Upper lobe of right lung (tissue), 1 donor: ENCODE results near the gene STRIP1. TPM values are rescaled to one million over a fixed set of nuclear protein-coding genes. Genes with fewer than 3 reads are reported as not detected.

Experiments used
- ATAC-seq: fragments of 200-7000 bp; cut with Tn5 transposase; one replicate; pipeline ENCODE4 v1.9.1; 2020; ENCODE audit warnings: mild to moderate bottlenecking, moderate library complexity
- DNase-seq: peaks from one replicate; pipeline ENCODE4 v3.0.0-alpha.2; 2020
- H3K27ac ChIP-seq: fragments of 200-600 bp; one replicate; pipeline ENCODE4 v1.8.0; 2022
- H3K27me3 ChIP-seq: fragments of 200-600 bp; one replicate; pipeline ENCODE4 v1.8.0; 2022; ENCODE audit warnings: mild to moderate bottlenecking
- H3K36me3 ChIP-seq: fragments of 200-600 bp; one replicate; pipeline ENCODE4 v1.8.0; 2022
- H3K4me1 ChIP-seq: fragments of 200-600 bp; one replicate; pipeline ENCODE4 v1.8.0; 2022
- H3K4me3 ChIP-seq: fragments of 200-600 bp; one replicate; pipeline ENCODE4 v1.8.0; 2022; ENCODE audit warnings: mild to moderate bottlenecking
- H3K9me3 ChIP-seq: fragments of 200-600 bp; one replicate; pipeline ENCODE4 v1.8.0; 2022
- intact Hi-C: fragments of 100-400 bp; cut with DNase I; formaldehyde crosslinking; loops from one replicate; pipeline ENCODE4 v1.11.0; 2022
- total RNA-seq: library from RNA; stranded (reverse); fragmentation: NEBNext Ultra II Directional; extraction: Animal tissue kit (Norgen Biotek cat#: 25700); gene quantifications from one replicate; pipeline ENCODE4 v1.2.1, GENCODE V29; 2021
- TF ChIP-seq, protein P1 (sequence below): fragments of 200-600 bp; IDR thresholded peaks from one replicate; pipeline ENCODE4 v1.8.0; 2022; ENCODE audit warnings: antibody characterized with exemption
- donor health status: DM: no; HTN: yes; CAD: no; lungs with severe emphysema.

STRIP1 gene
- total RNA-seq, 1 donor from 2014 or later: 35.6 TPM

DNA sequence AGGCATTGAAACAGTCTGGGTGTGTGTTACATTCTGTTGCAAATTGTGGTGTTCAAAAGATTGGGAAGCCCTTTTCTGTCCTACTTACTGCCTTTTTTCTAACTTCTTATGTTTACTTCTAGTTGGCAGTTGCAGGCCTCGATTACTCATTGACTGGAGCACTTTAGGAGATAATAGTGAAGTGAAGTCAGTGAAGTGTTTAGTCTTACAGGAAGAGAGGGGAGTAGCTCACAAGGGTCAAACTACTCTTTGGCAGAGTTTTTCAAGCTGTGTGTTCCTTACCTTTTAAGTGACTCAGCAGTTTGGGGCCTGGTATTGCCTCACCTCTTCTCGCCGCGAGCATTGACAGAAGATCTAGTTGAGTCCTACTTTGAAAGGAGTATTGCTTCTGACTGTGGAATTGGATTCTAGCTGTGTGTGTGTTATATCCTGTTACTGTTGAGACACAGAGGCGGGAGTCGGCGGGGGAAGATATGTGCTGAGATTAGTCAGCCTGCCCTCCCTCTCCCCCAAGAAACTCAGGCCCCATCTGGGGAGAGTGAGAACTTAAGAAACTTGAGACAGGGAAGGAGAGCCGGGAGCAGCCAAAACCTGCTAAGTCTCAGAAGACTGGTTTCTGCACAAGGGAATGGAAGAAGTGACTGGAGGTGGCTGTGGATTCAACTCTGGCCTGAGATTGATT is 30.5 kb upstream of the STRIP1 start:
- intact Hi-C loops: no loop called here
- H3K4me1 ChIP-seq: peaks cover 54% of the 10 kb centered on the region

DNA sequence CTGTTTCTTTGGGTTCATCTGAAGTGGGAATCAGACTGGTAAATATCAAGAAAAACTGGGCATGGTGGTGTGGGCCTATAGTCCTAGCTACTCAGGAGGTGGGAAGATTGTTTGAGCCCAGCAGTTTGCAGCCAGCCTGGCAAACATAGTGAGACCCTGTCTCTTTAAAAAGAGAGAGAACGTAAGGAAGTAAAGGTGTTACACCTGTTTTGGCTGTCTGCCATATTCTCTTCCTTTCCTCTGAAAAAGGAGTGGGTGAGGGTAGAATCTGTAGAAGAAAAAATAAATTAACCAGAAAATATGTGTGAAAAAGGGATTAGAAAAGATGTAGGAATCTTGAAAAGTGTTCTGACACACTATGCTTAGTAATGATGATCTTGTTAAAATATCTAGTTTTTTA is 29.8 kb upstream of the STRIP1 start:
- peak overlapping the region; percentile 72 for H3K27ac ChIP-seq
- peak overlapping the region; percentile 19 for H3K4me3 ChIP-seq
- H3K4me1 ChIP-seq: peaks cover 54% of the 10 kb centered on the region
- H3K27me3 ChIP-seq: no peaks in the 10 kb centered on the region
- TF ChIP-seq, protein P1, sequence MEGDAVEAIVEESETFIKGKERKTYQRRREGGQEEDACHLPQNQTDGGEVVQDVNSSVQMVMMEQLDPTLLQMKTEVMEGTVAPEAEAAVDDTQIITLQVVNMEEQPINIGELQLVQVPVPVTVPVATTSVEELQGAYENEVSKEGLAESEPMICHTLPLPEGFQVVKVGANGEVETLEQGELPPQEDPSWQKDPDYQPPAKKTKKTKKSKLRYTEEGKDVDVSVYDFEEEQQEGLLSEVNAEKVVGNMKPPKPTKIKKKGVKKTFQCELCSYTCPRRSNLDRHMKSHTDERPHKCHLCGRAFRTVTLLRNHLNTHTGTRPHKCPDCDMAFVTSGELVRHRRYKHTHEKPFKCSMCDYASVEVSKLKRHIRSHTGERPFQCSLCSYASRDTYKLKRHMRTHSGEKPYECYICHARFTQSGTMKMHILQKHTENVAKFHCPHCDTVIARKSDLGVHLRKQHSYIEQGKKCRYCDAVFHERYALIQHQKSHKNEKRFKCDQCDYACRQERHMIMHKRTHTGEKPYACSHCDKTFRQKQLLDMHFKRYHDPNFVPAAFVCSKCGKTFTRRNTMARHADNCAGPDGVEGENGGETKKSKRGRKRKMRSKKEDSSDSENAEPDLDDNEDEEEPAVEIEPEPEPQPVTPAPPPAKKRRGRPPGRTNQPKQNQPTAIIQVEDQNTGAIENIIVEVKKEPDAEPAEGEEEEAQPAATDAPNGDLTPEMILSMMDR: no peak
- intact Hi-C loops: no loop called here
- H3K9me3 ChIP-seq: no peaks in the 10 kb centered on the region
- peaks cover 9% of the 10 kb centered on the region for H3K36me3 ChIP-seq
- ATAC-seq: no peak
- no peak for DNase-seq

More for the DNA sequence above, 30.5 kb upstream of the STRIP1 start:
- peak; percentile 78 for DNase-seq
- Histone ChIP-seq H3K9me3 (no peaks in the 10 kb centered on the region), H3K27ac (peak overlapping the region; percentile 72), H3K27me3 (no peaks in the 10 kb centered on the region), H3K36me3 (peaks cover 2% of the 10 kb centered on the region), H3K4me3 (peak overlapping the region; percentile 19)
- TF ChIP-seq, protein P1: no peak
- ATAC-seq: peak; percentile 92

DNA sequence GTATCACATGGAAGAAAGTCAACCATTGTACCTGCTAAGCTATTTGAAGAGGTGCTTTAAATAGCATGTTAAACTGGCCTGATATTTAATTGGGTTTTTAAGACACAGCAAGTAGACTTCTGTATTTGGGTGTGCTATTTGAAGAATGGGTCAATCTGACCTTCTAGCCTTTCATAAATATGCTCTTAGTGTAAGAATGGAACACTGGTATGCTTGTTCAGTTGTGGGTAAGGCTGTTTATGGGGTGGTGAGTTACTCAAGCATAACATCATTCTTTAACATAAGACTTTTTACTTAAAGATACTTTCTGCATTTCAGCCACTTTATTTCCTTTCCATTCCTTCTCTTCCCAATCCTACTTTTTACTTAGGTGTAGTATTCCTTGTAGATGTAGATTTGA is 28.5 kb upstream of the STRIP1 start:
- Histone ChIP-seq H3K4me1 (peaks cover 54% of the 10 kb centered on the region), H3K4me3 (no peak overlapping the region), H3K27ac (peak overlapping the region; percentile 37), H3K27me3 (no peaks in the 10 kb centered on the region), H3K9me3 (no peaks in the 10 kb centered on the region), H3K36me3 (peaks cover 23% of the 10 kb centered on the region)
- ATAC-seq (peak; percentile 31), DNase-seq (no peak)
- intact Hi-C loops: no loop called here
- TF ChIP-seq, protein P1: no peak

DNA sequence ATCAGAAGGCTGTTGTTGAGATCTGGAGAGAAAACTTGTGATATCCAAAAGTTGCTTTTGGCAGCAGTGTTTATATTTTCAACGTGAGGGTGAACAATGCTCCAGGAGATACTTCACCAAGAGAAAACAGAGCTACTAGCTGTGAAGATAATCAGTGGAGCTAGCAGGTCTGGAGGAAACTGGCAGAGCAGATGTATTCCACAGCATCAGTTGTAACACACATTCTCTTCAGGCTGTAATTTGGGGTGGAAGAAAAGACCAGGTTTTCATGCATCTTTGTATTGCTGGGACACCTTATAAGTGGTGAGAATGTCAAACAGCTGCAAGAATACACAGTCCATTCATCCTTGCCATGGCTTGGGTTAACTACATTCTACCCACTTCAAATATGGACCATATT is 27.9 kb upstream of the STRIP1 start:
- H3K4me1 ChIP-seq: peaks cover 54% of the 10 kb centered on the region

GRCh38 chr1:110007046-110007830 is 27.2 kb upstream of the STRIP1 start:
- H3K36me3 ChIP-seq: peaks cover 36% of the 10 kb centered on the region
- H3K4me1 ChIP-seq: peaks cover 54% of the 10 kb centered on the region
- TF ChIP-seq, protein P1: no peak
- no peak for DNase-seq
- H3K27me3 ChIP-seq: no peaks in the 10 kb centered on the region
- no peak overlapping the region for H3K4me3 ChIP-seq
- intact Hi-C loops: no loop called here
- H3K27ac ChIP-seq: no peak overlapping the region
- no peaks in the 10 kb centered on the region for H3K9me3 ChIP-seq
- no peak for ATAC-seq

More for the DNA sequence above, 27.9 kb upstream of the STRIP1 start:
- no peak overlapping the region for H3K4me3 ChIP-seq
- TF ChIP-seq, protein P1: no peak
- no peaks in the 10 kb centered on the region for H3K27me3 ChIP-seq
- ATAC-seq: no peak
- H3K36me3 ChIP-seq: peaks cover 29% of the 10 kb centered on the region
- intact Hi-C loops: no loop called here
- H3K9me3 ChIP-seq: no peaks in the 10 kb centered on the region
- no peak for DNase-seq
- H3K27ac ChIP-seq: peak overlapping the region; percentile 37
